SH-SY5Y (cell line): Measurements from ENCODE around the gene BHLHE40.

Experiments used
- GATA2 ChIP-seq: IDR thresholded peaks from 2 replicates; pipeline ENCODE4 v1.6.1; 2011; ENCODE audit warnings: mild to moderate bottlenecking, low read depth, low read length
- GATA3 ChIP-seq: IDR thresholded peaks from 2 replicates; pipeline ENCODE4 v1.6.1; 2011; ENCODE audit warnings: low read depth, mild to moderate bottlenecking, low read length, moderate library complexity

Gene BHLHE40

GRCh38 chr3:5023777-5024346, 44.6 kb downstream of the BHLHE40 start:
- TF ChIP-seq GATA3 = no peak
- TF ChIP-seq GATA2 = no peak

GRCh38 chr3:5026046-5026362, 46.8 kb downstream of the BHLHE40 start:
- TF ChIP-seq GATA3 = no peak
- no peak for TF ChIP-seq GATA2

- TF ChIP-seq GATA2 (no peak), GATA3 (no peak)
These were observed 50.5 kb downstream of the BHLHE40 start for GRCh38 chr3:5029715-5030114.

DNA sequence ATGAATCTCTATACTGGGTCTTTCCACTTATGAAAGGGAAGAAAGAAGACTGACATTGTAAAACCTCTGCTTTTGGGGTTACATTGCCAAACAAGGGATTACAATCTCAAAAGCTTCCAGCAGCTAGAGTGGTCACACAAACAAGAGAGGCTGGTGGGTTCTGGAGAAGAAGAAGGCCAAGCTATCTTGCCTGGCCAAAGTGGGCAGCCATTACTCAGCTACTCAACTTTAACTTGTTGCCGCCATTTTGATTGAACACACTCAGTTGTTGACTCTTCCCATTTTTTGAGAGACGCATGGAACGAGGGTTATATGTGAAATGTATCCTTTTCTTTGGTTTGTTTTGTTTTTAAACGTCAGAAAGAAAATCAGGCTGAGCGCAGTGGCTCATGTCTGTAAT, 50.9 kb downstream of the BHLHE40 start:
- TF ChIP-seq GATA2 = no peak

DNA sequence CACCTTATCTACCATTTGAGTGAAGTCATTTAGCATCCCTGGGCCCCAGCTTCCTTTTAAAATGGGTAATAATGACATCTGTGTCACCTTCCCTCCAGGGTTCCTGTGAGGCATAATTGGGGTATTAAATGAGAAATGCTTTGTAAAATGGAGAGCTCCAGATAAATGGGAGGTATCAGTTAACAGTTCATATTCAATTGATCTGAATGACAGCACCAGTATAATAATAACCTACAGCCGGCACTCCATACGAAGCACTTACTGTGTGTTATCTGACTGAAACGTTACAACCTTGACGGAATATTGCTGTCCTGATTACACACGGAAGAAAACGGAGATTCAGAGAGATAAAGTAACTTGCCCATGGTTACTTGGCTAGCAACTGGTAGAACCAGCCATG, 53.6 kb downstream of the BHLHE40 start:
- TF ChIP-seq GATA3 (no peak), GATA2 (no peak)
